Colonic mucosa (tissue), 4 donors: ENCODE measurements around the gene ZNF397. TPM values are rescaled to one million over a fixed set of nuclear protein-coding genes. Genes with fewer than 3 reads are reported as not detected.

Source experiments
- DNase-seq: peaks from one replicate; pipeline ENCODE4 v3.0.0-alpha.2; 2020
- H3K27ac ChIP-seq: fragments of 200-600 bp; one replicate; pipeline ENCODE4 v1.8.0; 2021
- H3K27me3 ChIP-seq: fragments of 200-600 bp; one replicate; pipeline ENCODE4 v1.8.0; 2021
- H3K36me3 ChIP-seq: fragments of 200-600 bp; one replicate; pipeline ENCODE4 v1.8.0; 2021
- H3K4me1 ChIP-seq: fragments of 200-600 bp; one replicate; pipeline ENCODE4 v1.8.0; 2021; ENCODE audit warnings: mild to moderate bottlenecking
- H3K4me3 ChIP-seq: fragments of 200-600 bp; one replicate; pipeline ENCODE4 v1.8.0; 2021
- H3K9ac ChIP-seq, 2 donors: one replicate each; pipeline ENCODE4 v1.7.0; 2013; ENCODE audit warnings: control low read depth in 2 of 2, low read depth in 2 of 2, low read length in 2 of 2
- H3K9me3 ChIP-seq: fragments of 200-600 bp; one replicate; pipeline ENCODE4 v1.8.0; 2021
- CTCF ChIP-seq: fragments of 200-600 bp; IDR thresholded peaks from one replicate; pipeline ENCODE4 v1.8.0; 2022; ENCODE audit warnings: antibody characterized with exemption, mild to moderate bottlenecking
- intact Hi-C: fragments of 100-400 bp; cut with DNase I; formaldehyde crosslinking; loops from one replicate; pipeline ENCODE4 v1.14.1; 2022
- total RNA-seq, 2 donors: library from RNA; stranded (reverse); fragmentation: NEBNext Ultra II Directional in 1 of 2; extraction: Animal tissue kit (Norgen Biotek cat#: 25700) in 1 of 2; gene quantifications; one replicate each; pipeline ENCODE4 v1.2.1, GENCODE V29; 2021
- donor health status: healthy.
- donor health status: DM: no; HTN: no; CAD: no.
- donor health status: DM: no; HTN: no; CAD: no.

Gene ZNF397
- 10 to 100 TPM; 22.7 to 25.2 TPM for total RNA-seq

GRCh38 chr18:35240664-35241447 is at the start of gene ZNF397:
Gene ZNF397 (plus strand): TSS chr18:35241034. CDS start chr18:35242471, 1,437 bp downstream.
- peak within 1 kb of the TSS; percentile 81 to 87 for H3K9ac ChIP-seq
- H3K36me3 ChIP-seq: peaks cover 5% of the 10 kb centered on the region
- DNase-seq: peak; percentile 98
- intact Hi-C loops: loop anchor here (5.0 kb wide), 1 partner anchor 101 kb away; the partner anchor contains the start of gene ZNF24
- H3K4me3 ChIP-seq: peak within 1 kb of the TSS; percentile 63
- H3K4me1 ChIP-seq: no peaks in the 10 kb centered on the region
- H3K27ac ChIP-seq: peak within 1 kb of the TSS; percentile 90
- H3K27me3 ChIP-seq: no peaks in the 10 kb centered on the region
- no peaks in the 10 kb centered on the region for H3K9me3 ChIP-seq
- TF ChIP-seq CTCF: no peak

GRCh38 chr18:35191698-35192025 is 49.2 kb upstream of the ZNF397 start:
- DNase-seq: no peak
- Histone ChIP-seq H3K27me3 (no peaks in the 10 kb centered on the region), H3K4me3 (no peak overlapping the region), H3K36me3 (no peaks in the 10 kb centered on the region), H3K9me3 (no peaks in the 10 kb centered on the region), H3K9ac (no peak overlapping the region), H3K4me1 (no peaks in the 10 kb centered on the region), H3K27ac (no peak overlapping the region)
- TF ChIP-seq CTCF: no peak
- intact Hi-C loops: no loop called here

- intact Hi-C loops: no loop called here
- no peak for DNase-seq
- no peaks in the 10 kb centered on the region for H3K9me3 ChIP-seq
- H3K27ac ChIP-seq: no peak overlapping the region
- H3K9ac ChIP-seq: no peak overlapping the region
- no peaks in the 10 kb centered on the region for H3K4me1 ChIP-seq
- no peaks in the 10 kb centered on the region for H3K36me3 ChIP-seq
- H3K27me3 ChIP-seq: no peaks in the 10 kb centered on the region
- no peak for TF ChIP-seq CTCF
- no peak overlapping the region for H3K4me3 ChIP-seq
Measured at GRCh38 chr18:35192415-35192814, 48.4 kb upstream of the ZNF397 start.

GRCh38 chr18:35193316-35193715 is 47.5 kb upstream of the ZNF397 start:
- Histone ChIP-seq H3K27me3 (no peaks in the 10 kb centered on the region), H3K4me1 (no peaks in the 10 kb centered on the region), H3K9me3 (no peaks in the 10 kb centered on the region), H3K27ac (no peak overlapping the region), H3K4me3 (no peak overlapping the region), H3K9ac (no peak overlapping the region), H3K36me3 (no peaks in the 10 kb centered on the region)
- no peak for TF ChIP-seq CTCF
- intact Hi-C loops: no loop called here
- no peak for DNase-seq

- H3K9ac ChIP-seq: no peak overlapping the region
- TF ChIP-seq CTCF: no peak
- no peak overlapping the region for H3K27ac ChIP-seq
- H3K9me3 ChIP-seq: no peaks in the 10 kb centered on the region
- H3K4me3 ChIP-seq: no peak overlapping the region
- H3K36me3 ChIP-seq: no peaks in the 10 kb centered on the region
- no peaks in the 10 kb centered on the region for H3K4me1 ChIP-seq
- intact Hi-C loops: no loop called here
- no peaks in the 10 kb centered on the region for H3K27me3 ChIP-seq
- DNase-seq: no peak
Measured at GRCh38 chr18:35197296-35197695, 43.5 kb upstream of the ZNF397 start.
